ENCODE data around the gene TMEM232.
"Not testable (repeated sequence)": the region's sequence is repeated elsewhere in the genome, so short reads cannot be mapped to it uniquely, and the experiment has no call there.

TMEM232 gene

DNA sequence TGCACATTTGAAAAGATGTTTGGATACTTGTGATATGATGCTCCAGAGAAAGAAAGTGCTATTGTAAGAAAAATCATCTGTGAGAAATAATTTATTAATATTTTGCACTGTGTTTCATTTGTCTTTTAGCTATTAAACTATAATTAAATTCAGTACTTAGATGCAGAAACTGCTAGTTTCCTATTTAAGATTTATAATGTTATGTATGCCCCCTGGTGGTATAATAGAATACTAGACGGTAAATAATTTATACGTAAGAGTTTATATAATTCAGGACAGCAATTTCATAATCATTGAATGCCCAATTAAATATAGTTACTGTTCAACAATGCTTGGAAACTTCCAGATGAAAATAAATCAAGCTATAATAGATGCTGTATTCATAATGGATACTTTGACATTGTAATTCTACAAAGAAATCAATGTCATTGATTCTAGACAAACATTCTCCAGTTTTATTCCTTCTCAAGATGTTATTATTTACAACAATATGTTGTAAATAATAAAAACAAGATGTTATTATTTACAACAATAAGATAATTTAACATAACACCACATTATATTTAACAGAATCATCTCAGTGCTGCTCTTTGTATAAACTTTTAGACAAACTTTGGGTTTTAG is 101.0 kb downstream of the TMEM232 start:
- no peak for DNase-seq (ENCODE audit: low read depth)

DNA sequence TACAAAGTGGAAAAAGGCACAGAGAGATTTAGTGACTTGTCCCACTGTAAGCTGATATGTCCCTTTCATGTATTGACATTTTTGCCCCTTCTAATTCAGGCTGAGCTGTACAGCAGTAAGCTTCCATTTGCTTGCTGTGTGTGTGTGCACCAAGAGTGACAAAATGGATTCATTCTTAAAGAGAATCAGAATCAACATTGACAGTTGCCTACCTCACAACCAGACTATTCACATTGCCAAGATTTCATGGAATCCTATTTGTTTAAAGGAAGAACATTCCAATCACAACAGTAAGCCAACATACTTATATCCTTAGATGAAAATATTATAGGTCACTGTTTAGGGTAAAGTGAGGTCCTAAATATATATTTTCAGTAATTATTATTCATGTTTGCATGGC is 102.6 kb downstream of the TMEM232 start:
- no peak for DNase-seq (ENCODE audit: low read depth)

- DNase-seq (ENCODE audit: low read depth), result no peak
Measured at GRCh38 chr5:110618941-110619340, 107.5 kb downstream of the TMEM232 start.

DNA sequence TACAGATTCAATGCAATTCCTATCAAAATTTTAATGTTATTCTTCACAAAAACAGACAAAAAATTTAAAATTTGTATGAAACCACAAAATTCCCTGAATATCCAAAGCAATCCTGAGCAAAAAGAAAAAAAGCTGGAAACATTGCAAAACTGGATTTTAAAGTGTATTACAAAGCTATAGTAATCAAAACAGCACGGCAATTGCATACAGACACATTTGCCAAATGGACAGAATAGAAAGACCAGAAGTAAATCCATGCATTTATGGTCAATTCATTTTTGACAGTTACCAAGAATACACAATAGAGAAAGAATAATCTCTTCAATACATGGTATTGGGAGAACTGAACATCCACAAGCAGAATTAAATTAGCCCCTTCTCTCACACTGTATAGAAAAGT is 110.5 kb downstream of the TMEM232 start:
- DNase-seq (ENCODE audit: low read depth), result no peak

DNA sequence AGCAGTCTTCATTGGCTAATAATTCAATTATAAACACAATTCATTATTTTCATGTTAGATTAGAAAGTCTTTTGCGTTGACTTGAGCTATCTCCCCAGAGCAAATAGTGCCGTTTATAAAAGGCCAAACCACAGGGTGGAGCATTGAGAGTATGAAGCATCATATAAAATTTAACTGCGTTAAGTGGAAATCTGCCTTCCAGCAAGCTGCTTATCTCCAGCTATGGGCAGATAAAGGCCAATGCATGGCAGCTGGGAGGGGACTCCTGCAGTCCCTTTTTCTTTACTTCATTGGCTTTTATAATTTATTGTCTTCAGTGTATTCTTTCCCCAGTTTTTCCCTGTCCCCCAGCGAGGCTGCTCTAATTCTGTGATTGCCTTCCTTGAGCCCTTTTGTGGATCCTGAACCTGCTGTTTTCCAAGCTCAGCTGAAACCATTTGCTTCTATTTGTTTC is 113.7 kb downstream of the TMEM232 start:
- no peak for DNase-seq (ENCODE audit: low read depth)

GRCh38 chr5:110611817-110612216 is 114.7 kb downstream of the TMEM232 start:
- DNase-seq (ENCODE audit: low read depth), result no peak

GRCh38 chr5:110594866-110595265 is 131.6 kb downstream of the TMEM232 start:
- DNase-seq (ENCODE audit: low read depth), result no peak

- no peak for DNase-seq (ENCODE audit: low read depth)
Measured at GRCh38 chr5:110590187-110590586, 136.3 kb downstream of the TMEM232 start.

- DNase-seq (ENCODE audit: low read depth), result no peak
Measured at GRCh38 chr5:110588286-110588980, 138.0 kb downstream of the TMEM232 start.

GRCh38 chr5:110580625-110581024 is 145.8 kb downstream of the TMEM232 start:
- no peak for DNase-seq (ENCODE audit: low read depth)

- no peak for DNase-seq (ENCODE audit: low read depth)
Measured at GRCh38 chr5:110572729-110573128, 153.7 kb downstream of the TMEM232 start.

- DNase-seq (ENCODE audit: low read depth), result no peak
Measured at GRCh38 chr5:110562191-110562590, 164.3 kb downstream of the TMEM232 start.

GRCh38 chr5:110561510-110561909 is 165.0 kb downstream of the TMEM232 start:
- DNase-seq (ENCODE audit: low read depth), result no peak

DNA sequence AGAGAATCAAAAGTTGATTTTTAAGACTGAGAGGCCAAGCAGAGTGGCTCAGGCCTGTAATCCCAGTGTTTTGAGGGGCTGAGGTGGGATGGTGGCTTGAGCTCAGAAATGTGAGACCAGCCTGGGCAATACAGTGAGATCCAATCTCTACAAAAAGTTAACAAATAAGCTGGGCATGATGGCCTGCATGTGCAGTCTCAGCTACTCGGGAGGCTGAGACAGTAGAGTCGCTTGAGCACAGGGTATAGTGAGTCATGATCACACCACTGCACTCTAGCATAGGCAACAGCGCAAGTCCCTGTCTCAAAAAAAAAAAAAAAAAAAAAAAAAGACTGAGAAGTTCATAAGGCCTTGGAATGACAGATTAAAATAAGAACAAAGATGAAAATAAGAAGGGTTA is 177.2 kb downstream of the TMEM232 start:
- no peak for DNase-seq (ENCODE audit: low read depth)

DNA sequence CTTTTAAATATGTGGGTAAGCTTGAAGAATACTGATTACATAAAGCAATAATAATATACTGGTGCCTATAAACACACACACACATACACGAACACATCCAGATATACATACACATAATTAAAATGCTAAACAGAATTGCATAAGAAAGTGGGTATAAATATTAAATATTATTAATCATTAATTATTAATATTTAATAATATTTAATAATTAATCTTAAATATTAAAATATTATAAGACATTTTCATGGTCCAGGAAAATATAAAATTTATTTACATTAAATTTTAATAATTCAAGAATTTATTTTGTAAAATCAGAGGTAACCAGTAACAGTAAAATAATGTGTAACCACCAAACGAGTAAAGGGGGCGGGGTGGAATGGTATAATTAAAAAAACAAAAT is 178.3 kb downstream of the TMEM232 start:
- no peak for DNase-seq (ENCODE audit: low read depth)

DNA sequence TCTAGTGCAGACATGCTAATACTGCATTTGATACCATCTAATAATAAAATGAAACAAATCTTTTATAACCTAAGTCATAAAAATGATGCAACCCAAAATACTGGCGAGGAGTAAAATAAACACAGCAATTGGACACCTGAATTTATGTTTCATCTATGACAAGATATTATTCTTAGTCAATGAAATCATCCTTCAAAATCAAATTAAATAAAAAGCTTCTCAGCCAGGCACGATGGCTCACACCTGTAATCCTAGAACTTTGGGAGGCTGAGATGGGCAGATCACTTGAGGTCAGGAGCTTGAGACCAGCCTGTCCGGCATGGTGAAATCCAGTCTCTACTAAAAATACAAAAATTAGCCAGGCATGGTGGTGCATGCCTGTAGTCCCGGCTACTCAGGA is 179.0 kb downstream of the TMEM232 start:
- DNase-seq (ENCODE audit: low read depth), result no peak

GRCh38 chr5:110545716-110546115 is 180.8 kb downstream of the TMEM232 start:
- no peak for DNase-seq (ENCODE audit: low read depth)

DNA sequence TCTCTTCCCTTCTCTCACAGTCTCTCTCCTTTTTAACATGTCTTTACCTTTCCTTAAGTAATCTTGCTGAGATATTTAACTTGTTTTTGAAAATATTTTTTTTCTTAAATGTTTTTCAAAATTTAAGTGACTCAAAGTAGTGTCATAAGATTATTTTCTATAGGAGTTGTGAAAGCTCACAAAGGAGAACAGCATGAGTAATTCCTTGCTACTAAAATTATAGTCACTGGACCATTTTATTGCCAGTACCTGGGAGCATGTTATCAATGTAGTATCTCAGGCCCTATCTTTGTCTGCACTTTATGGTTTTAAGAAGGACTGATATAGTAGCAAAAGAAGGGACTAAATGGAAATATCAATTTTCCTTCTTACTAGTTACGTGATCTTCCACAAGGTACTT is 181.9 kb downstream of the TMEM232 start:
- DNase-seq (ENCODE audit: low read depth), result no peak

- DNase-seq (ENCODE audit: low read depth), result no peak
Measured at GRCh38 chr5:110542949-110543348, 183.5 kb downstream of the TMEM232 start.

DNA sequence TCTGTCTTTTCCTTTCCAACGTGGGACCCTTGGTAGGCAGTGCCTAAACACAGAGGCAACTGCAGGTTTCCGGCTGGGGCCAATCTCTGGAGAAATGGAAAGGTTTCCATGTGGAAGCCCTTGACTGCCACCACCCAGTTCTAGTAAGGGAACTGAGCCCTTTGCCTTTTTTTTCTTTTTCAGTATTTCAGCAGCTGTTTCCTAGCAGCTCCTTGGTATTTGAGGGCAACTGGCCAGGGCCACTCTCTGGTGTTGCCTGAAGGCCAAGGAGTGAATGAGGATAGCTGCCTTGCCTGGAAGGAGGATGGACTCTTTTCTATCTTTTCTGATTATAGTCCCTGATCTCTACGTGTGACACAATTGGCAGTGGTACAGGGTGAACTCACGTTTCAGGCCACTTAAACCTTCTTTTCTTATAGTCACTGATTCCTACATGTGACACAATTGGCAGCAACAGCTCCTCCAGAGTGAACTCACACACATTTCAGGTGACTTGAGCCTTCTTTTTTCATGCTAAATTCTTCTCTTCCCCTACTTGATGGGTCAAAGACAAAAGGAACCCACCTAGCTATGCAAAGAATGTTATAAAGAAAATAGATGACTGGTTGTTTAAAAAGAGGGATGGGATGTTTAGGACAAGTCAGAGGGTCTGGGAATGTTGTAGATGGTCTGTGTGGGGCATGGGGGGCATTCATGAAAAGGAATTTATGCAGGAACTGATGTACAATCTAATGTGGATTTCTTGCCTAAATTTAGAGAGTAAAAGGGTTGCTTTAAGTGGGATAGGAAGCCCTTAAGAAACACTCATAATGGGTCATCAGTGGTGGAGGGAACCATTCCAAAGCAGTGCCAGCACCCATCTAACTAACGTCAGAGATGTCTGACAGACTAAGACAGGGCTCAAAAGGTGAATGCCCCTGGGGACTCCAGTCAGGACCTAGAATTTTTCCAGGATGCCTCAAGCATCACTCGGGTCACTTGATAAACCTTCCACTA is 190.1 kb downstream of the TMEM232 start:
- DNase-seq (ENCODE audit: low read depth), result no peak

GRCh38 chr5:110535146-110535545 is 191.3 kb downstream of the TMEM232 start:
- not testable (repeated sequence) for DNase-seq (ENCODE audit: low read depth)

- DNase-seq (ENCODE audit: low read depth), result no peak
Measured at GRCh38 chr5:110525762-110526161, 200.7 kb downstream of the TMEM232 start.

GRCh38 chr5:110517396-110517795 is 209.1 kb downstream of the TMEM232 start:
- DNase-seq (ENCODE audit: low read depth), result no peak

Data from T-helper 22 cell (primary cell).